GM19372 (cell line): ENCODE results near the gene KRTAP3-3.

Experiments used
- ATAC-seq: cut with Tn5 transposase; IDR thresholded peaks from one replicate; pipeline ENCODE4 v1.9.1; 2021; ENCODE audit warnings: mild to moderate bottlenecking, low read depth, moderate library complexity; ENCODE audit not compliant: unreplicated experiment

Gene KRTAP3-3

DNA sequence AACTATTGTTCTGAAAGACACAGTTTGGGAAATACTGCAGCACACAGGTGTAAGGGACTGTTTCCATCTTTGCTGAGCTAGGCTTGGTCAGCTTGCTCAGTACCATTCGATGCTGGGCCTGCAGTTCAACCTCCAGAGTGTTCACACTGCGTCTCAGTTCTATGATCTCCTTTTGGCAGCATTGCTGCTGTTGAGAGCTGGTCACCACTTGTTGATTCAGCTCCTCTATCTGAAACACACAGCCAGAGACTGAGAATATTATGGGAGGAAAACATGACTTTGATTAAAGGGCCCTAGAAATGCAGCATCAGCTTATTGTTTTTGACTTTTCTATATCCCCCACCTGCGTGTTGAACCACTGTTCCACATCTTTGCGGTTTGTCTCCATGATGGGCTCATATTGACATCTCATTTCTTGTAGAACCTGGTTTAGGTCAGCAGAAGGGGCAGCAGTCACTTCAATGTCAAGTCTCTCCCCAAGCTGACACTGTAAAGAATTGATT, 31.9 kb downstream of the KRTAP3-3 start:
- no peak for ATAC-seq

DNA sequence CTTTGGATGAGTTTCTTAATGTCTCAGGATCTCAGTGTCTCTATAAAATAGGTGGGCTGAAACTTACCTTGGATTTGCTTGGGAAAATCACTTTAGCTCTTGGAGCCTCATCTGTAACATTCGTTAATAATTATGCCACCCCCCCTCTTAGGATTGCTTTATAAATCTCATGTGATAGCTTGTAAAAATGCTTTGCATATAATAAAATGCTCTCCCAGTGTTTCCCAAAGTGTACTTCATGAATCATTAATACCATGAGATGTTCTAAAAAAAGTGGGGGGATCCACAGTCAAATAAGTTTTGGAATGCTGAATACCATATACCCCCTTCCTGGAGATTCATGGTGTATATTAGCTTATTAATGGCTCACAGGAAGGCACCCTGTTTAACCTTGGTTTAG, 32.4 kb downstream of the KRTAP3-3 start:
- ATAC-seq, result no peak

DNA sequence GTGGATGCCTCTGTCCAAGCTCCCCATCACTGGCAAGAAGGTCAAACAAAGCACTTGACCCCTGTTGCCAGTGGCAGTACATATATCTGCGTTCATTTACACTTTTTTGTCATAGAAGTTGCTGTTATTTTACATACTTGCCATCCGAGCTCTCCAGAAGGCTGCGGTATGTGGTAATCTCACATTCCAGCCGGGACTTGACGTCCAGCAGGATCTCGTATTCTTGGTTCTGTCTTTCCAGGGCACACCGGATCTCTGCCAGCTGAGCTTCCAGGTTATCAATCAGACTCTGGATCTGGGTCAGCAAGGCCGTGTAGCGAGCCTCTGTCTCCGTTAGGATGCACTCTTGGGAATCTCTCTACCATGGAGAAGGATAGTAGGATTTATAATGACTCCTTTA, 33.8 kb downstream of the KRTAP3-3 start:
- ATAC-seq, result no peak

DNA sequence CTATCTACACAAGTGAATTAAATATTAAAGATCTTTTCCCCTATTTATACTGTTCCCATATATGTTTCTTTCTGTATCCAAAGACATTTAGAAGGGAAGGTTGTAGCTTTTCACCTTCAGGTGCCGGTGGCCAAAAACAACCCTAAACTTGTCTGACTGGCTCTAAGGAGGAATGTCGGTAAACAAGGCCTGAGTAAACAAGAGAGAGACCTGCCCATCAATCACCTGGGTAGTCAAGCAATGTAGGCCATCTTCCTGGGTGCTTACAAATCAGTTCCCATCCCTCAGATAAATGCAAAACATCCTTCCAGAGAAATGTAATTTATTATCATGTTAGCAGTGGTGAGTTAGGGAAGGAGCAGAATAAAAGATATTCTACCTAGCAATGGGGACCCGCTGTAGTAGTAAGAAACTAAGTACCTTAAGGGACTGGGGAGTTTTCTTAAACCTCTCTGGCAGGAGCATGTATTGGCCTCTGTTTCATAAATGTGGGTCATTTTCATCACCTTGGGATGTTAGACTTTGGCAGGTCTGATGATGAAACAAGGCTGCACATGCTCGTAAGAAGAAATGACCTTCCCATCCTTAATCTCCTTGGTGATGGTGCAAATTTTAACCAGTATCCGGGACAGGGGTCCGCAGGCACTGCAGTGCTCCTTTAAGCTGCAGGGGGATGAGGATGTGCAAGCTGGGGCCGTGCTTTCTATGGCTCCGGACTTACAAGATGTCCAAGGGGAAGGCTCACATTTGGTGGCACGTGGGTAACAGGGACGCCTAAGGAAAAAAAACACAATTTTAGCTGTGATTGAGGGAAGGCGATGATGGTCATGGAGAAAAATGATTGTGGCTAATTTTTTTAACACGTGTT, 35.6 kb downstream of the KRTAP3-3 start:
- no peak for ATAC-seq

DNA sequence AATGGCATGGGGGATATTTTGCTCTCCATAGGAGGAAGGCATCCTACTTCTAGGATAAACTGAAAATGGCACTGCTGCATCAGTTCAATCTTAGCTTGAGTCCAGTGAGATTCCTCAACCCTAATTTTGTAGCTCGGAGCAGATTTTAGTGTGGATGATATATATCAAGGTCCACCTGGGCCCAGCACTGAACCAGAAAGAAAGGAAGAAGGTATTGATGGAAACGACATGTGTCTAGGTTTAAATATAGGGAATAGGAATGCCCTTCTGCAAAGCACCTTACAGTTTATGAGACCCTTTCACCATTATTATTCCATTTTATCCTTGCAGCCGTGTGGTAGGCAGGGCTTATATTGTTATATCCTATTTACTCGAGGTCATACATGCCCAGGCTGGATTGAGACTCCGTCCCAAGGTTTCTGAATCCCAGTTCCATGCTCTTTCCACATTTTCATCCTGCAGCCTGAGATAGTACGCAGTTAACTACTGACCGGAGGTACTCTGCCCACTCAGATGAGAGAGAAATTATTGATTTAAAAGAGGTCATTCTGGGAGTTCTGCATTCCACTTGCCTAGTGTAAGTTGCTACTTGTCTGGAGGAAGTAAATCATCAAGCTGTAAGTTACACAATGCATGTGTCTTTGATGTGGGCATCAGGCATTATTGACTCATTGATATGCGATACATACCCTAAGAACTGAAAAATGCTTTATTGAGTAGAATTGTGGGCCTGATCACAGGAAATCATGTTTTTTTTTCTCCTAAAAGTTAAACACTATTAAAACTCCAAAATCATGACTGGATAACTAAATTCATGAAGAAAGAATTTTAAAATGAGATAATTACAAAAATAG, 37.3 kb downstream of the KRTAP3-3 start:
- no peak for ATAC-seq

DNA sequence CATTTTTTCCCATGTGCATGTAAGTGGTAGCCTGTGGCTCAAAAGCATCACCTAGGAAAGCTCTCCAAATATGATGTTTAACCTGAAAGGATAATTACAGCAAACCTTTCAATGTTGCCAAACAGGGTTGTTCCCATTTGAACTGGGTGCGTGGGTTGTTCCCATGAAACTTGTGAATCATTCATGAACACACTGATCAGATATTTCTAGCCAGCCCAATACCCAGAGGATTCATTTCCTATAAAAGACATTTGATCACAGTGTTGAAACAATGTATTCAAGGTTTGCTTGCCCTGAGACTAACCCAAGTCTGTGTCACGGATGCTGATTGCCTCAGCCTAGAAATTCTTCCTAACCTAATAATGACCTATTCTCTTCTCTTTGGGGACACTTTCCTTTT, 40.1 kb downstream of the KRTAP3-3 start:
- no peak for ATAC-seq

DNA sequence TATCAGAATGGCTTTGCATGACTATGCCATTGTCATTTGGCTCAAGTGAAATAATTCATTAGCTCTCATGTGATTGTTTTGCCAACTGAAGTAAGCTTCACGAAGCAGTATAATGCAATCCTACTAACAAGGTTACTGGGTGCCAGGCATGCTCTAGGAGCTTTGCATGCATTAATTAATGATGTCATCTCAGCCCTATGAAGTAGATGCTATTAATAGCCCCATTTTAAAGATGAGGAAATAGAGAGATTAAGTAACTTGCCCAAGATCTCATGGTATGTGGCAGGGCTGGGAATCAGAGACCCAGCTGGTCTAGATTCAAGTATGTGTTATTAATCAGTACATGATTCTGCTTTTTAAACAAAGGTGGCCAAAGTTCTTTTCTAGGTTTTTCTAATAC, 41.3 kb downstream of the KRTAP3-3 start:
- ATAC-seq, result no peak

DNA sequence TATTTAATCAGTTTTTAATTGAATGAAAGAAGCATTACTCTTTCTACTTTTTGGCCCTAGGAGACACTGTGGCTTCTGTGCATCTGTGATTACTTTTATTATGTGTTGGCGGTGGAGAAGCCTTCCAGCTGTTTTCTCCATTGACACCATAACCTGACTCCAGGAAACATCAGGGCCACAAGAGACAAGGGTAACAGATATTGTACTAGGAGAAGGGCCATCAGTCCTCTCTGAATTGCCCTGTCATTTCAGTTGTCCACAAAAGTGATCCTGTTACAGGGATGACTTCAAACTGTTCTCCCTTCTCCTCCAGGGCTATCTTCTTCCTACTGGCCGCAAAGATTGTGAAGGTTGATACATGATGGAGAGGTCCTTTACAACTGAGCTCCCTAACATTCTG, 41.8 kb downstream of the KRTAP3-3 start:
- ATAC-seq, result no peak

DNA sequence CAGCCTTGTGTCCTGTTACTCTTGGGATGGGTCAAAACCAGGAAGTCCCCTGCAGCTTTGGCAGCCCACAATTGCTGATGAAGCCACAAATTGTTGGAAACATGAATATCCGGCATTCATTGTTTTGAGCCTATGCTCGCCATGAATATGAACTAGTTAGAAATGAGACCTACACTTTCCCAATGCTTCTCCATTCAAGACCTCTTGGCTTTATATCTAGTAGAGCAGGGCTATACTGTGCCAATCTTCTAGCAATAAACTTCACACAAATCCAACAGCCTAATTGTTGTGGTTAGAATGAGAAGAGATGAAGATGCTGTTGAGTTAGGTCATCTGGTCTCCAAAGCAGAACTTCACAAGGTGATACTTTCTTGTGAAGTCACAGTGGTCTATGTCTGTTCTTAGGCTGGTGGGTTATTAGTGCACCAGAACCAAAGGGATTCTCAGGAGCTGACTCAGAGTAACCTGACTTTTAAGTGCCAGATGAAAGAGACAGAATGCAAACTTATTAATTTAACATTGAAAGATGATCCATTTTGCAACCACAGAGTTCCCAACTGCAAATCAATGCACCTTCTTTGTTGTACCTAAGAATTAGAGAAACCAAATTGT, 42.8 kb downstream of the KRTAP3-3 start:
- ATAC-seq, result no peak

DNA sequence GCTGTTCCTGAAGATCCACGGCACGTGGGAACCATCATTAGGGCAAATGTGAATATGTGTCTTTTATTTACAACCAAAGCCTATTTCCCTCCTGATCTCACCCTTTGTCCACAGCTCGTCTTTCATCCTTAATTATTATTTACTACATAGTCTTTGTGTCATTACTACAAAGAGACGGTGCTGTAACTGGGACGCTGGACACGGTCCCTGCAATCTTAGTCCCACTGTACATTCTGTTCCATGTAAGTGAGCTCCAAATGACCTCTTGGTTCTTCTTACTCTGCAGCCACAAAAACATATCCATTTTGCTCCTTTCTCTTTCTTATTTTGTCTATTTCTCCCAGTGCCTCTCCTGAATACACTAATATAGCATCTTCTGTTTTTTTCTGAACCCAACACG, 43.8 kb downstream of the KRTAP3-3 start:
- ATAC-seq, result no peak

DNA sequence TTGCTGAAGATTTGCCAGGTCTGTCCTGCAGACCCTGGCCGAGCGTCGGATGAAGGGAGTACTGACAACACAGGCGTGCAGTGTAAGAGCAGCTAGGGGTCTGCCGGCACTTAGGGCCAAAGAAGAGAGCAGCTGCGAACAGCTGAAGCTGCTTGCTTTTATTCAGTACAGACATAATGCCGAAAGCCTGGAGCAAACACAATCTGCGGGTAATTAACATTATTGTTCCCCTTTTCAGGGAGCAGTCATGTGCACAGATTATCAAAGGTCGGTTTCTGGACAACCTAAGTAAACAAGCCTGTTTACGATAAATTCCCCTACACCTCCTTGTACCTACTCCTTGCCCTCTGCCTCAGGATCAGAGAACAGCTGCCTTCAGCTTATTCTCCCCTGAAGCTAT, 44.5 kb downstream of the KRTAP3-3 start:
- ATAC-seq, result no peak

DNA sequence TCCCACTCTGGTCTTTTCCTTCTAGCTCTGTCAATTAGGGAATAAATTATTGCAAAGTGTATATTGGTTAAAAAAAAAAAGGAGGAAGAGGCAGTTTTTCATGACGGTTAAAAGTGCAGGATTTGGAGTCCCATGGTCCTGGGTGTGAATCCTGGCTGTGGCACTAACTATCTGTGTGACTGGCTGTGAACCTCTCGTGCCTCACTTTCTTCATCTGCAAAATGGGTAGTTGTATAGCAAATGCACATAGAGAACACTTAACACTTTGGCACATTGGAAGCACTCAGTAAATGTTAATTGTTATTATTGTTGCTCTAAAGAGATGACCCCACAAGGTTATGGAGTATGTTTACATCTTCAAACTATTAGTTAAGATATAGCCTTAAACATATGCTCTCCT, 46.0 kb downstream of the KRTAP3-3 start:
- no peak for ATAC-seq

DNA sequence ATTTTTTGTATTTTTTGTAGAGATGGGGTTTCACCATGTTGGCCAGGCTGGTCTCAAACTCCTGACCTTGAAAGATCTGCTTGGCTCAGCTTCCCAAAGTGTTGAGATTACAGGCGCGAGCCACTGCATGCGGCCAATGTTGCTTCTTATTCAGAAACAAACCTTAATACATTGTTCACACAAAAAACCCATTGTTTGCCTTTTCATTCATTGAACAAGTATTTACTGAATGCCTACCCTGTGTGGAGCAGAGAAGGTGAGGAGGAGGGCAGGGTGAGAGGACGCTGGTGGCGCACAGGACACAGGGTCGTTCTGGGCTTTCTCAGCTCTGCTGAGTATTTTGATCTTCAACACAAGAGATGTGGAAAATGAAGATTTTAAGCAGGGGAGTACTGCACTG, 48.5 kb downstream of the KRTAP3-3 start:
- no peak for ATAC-seq

DNA sequence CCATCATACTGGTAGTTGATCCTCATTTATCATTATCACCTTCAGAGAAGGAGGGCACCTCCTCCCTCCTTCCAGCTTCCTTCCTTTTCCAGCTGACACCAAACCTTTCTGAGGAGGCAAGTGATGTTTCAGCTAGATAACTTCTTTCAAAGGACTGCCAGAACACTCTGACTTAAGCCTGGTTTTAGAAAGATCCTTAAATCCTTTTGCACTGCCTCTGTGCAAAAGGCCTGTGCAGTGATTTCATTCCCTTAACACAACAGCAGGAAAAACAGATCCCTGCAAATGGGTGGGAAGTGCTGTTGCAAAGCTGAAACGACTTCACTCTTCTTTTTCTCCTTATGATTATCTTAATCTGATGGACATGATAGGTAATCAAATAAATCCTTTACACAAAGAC, 49.4 kb downstream of the KRTAP3-3 start:
- ATAC-seq, result no peak
